Immature natural killer cell (primary cell): ENCODE results near the gene GTF2H4. TPM values are rescaled to one million over a fixed set of nuclear protein-coding genes. Genes with fewer than 3 reads are reported as not detected.

ENCODE experiments used
- DNase-seq, 3 donors: peaks; one replicate each; pipeline ENCODE4 v3.0.0; 2022; ENCODE audit warnings: mixed read lengths in 1 of 3
- H3K27ac Mint-ChIP-seq, 6 donors: one replicate each; pipeline ENCODE4 v1.8.0; 2020; ENCODE audit warnings: mixed read lengths in 6 of 6, mild to moderate bottlenecking in 5 of 6, inconsistent platforms in 4 of 6, moderate library complexity in 3 of 6
- H3K27me3 Mint-ChIP-seq, 3 donors: one replicate each; pipeline ENCODE4 v1.8.0; 2020 to 2021; ENCODE audit warnings: low read depth in 3 of 3, mild to moderate bottlenecking in 3 of 3, mixed read lengths in 3 of 3, moderate library complexity in 3 of 3, inconsistent platforms in 1 of 3
- H3K36me3 Mint-ChIP-seq, 3 donors: one replicate each; pipeline ENCODE4 v1.8.0; 2020; ENCODE audit warnings: mixed read lengths in 3 of 3, inconsistent platforms in 2 of 3, mild to moderate bottlenecking in 2 of 3
- H3K4me1 Mint-ChIP-seq, 2 donors: one replicate each; pipeline ENCODE4 v1.8.0; 2020; ENCODE audit warnings: inconsistent platforms in 2 of 2, mild to moderate bottlenecking in 2 of 2, mixed read lengths in 2 of 2, moderate library complexity in 1 of 2
- H3K4me3 Mint-ChIP-seq, 5 donors: one replicate each; pipeline ENCODE4 v1.8.0; 2020; ENCODE audit warnings: mild to moderate bottlenecking in 5 of 5, mixed read lengths in 5 of 5, inconsistent platforms in 3 of 5, moderate library complexity in 3 of 5
- H3K9me3 Mint-ChIP-seq, 6 donors: one replicate each; pipeline ENCODE4 v1.8.0; 2020; ENCODE audit warnings: mild to moderate bottlenecking in 6 of 6, mixed read lengths in 6 of 6, inconsistent platforms in 4 of 6, moderate library complexity in 3 of 6
- polyA plus RNA-seq, 3 donors: library from polyadenylated mRNA; unstranded; fragments of 300-500 nt; fragmentation: Illumina TruSeq; gene quantifications; one replicate each; pipeline ENCODE4 v1.2.3, GENCODE V29; 2021

Gene GTF2H4
- polyA plus RNA-seq, 3 donors from 2014 or later = 6.3 to 10.2 TPM; not detected in 1

- peaks cover 5 to 9% (median 5%) of the 10 kb centered on the region in 3 donors for H3K36me3 Mint-ChIP-seq
- no peak for DNase-seq
- peak overlapping the region in 2 of 6 donors; percentile 13 to 31 for H3K27ac Mint-ChIP-seq
- peaks cover 0 to 12% (median 6%) of the 10 kb centered on the region in 3 donors for H3K27me3 Mint-ChIP-seq
- H3K4me1 Mint-ChIP-seq = peaks cover 6 to 16% of the 10 kb centered on the region in 2 donors
- peak overlapping the region; percentile 79 to 86 (median 79) for H3K4me3 Mint-ChIP-seq
- H3K9me3 Mint-ChIP-seq = no peaks in the 10 kb centered on the region
Measured at GRCh38 chr6:30885481-30885998, 22.5 kb upstream of the GTF2H4 start.

- Mint-ChIP-seq H3K4me3 (peak overlapping the region; percentile 79 to 86 (median 79)), H3K36me3 (peaks cover 5 to 9% (median 5%) of the 10 kb centered on the region in 3 donors), H3K27me3 (peaks cover 0 to 11% (median 6%) of the 10 kb centered on the region in 3 donors), H3K4me1 (peaks cover 6 to 16% of the 10 kb centered on the region in 2 donors), H3K27ac (peak overlapping the region in 2 of 6 donors; percentile 31 to 79), H3K9me3 (no peaks in the 10 kb centered on the region)
- DNase-seq = no peak
Measured at GRCh38 chr6:30885999-30886896, 21.8 kb upstream of the GTF2H4 start.

GRCh38 chr6:30886897-30887255 is 21.1 kb upstream of the GTF2H4 start:
- H3K9me3 Mint-ChIP-seq = no peaks in the 10 kb centered on the region
- H3K27ac Mint-ChIP-seq = no peak overlapping the region
- DNase-seq = no peak
- peaks cover 5 to 9% (median 5%) of the 10 kb centered on the region in 3 donors for H3K36me3 Mint-ChIP-seq
- H3K4me3 Mint-ChIP-seq = peak overlapping the region in 2 of 5 donors; percentile 2 to 3
- peaks cover 6 to 16% of the 10 kb centered on the region in 2 donors for H3K4me1 Mint-ChIP-seq
- H3K27me3 Mint-ChIP-seq = peaks cover 0 to 10% (median 6%) of the 10 kb centered on the region in 3 donors

GRCh38 chr6:30887901-30888815 is 19.8 kb upstream of the GTF2H4 start:
- peaks cover 0 to 9% (median 6%) of the 10 kb centered on the region in 3 donors for H3K27me3 Mint-ChIP-seq
- peaks cover 6 to 14% of the 10 kb centered on the region in 2 donors for H3K4me1 Mint-ChIP-seq
- peaks cover 5 to 14% (median 5%) of the 10 kb centered on the region in 3 donors for H3K36me3 Mint-ChIP-seq
- H3K9me3 Mint-ChIP-seq = no peaks in the 10 kb centered on the region
- peak overlapping the region in 1 of 6 donors; percentile 41 for H3K27ac Mint-ChIP-seq
- DNase-seq = no peak
- no peak overlapping the region for H3K4me3 Mint-ChIP-seq

- Mint-ChIP-seq H3K27ac (no peak overlapping the region), H3K9me3 (no peaks in the 10 kb centered on the region), H3K4me3 (no peak overlapping the region), H3K36me3 (peaks cover 5 to 11% (median 5%) of the 10 kb centered on the region in 3 donors), H3K4me1 (peaks cover 6 to 11% of the 10 kb centered on the region in 2 donors), H3K27me3 (peaks cover 0 to 6% (median 6%) of the 10 kb centered on the region in 3 donors)
- no peak for DNase-seq
Measured at GRCh38 chr6:30888816-30889495, 19.1 kb upstream of the GTF2H4 start.

- no peak overlapping the region for H3K4me3 Mint-ChIP-seq
- DNase-seq = no peak
- H3K27ac Mint-ChIP-seq = no peak overlapping the region
- peaks cover 0 to 6% (median 6%) of the 10 kb centered on the region in 3 donors for H3K27me3 Mint-ChIP-seq
- H3K9me3 Mint-ChIP-seq = no peaks in the 10 kb centered on the region
- peaks cover 5 to 14% (median 6%) of the 10 kb centered on the region in 3 donors for H3K36me3 Mint-ChIP-seq
- H3K4me1 Mint-ChIP-seq = peaks cover 6 to 11% of the 10 kb centered on the region in 2 donors
Measured at GRCh38 chr6:30889496-30889885, 18.5 kb upstream of the GTF2H4 start.

GRCh38 chr6:30889921-30890645 is 17.9 kb upstream of the GTF2H4 start:
- Mint-ChIP-seq H3K4me1 (peaks cover 6 to 9% of the 10 kb centered on the region in 2 donors), H3K9me3 (no peaks in the 10 kb centered on the region), H3K4me3 (no peak overlapping the region)

GRCh38 chr6:30890646-30891449 is 17.2 kb upstream of the GTF2H4 start:
- no peak overlapping the region for H3K27ac Mint-ChIP-seq
- H3K27me3 Mint-ChIP-seq = peaks cover 0 to 4% (median 2%) of the 10 kb centered on the region in 3 donors
- H3K36me3 Mint-ChIP-seq = peaks cover 12 to 21% (median 13%) of the 10 kb centered on the region in 3 donors
- H3K4me3 Mint-ChIP-seq = no peak overlapping the region
- no peak for DNase-seq
- peaks cover 2 to 4% of the 10 kb centered on the region in 2 donors for H3K4me1 Mint-ChIP-seq
- H3K9me3 Mint-ChIP-seq = no peaks in the 10 kb centered on the region

More at GRCh38 chr6:30889921-30890645, 17.9 kb upstream of the GTF2H4 start:
- peaks cover 11 to 20% (median 12%) of the 10 kb centered on the region in 3 donors for H3K36me3 Mint-ChIP-seq
- no peak for DNase-seq
- H3K27me3 Mint-ChIP-seq = peaks cover 0 to 6% (median 6%) of the 10 kb centered on the region in 3 donors
- no peak overlapping the region for H3K27ac Mint-ChIP-seq

GRCh38 chr6:30891450-30891723 is 16.6 kb upstream of the GTF2H4 start:
- Mint-ChIP-seq H3K4me3 (no peak overlapping the region), H3K27ac (no peak overlapping the region), H3K4me1 (no peaks in the 10 kb centered on the region), H3K9me3 (no peaks in the 10 kb centered on the region), H3K36me3 (peaks cover 12 to 21% (median 13%) of the 10 kb centered on the region in 3 donors), H3K27me3 (peaks cover 0 to 2% (median 2%) of the 10 kb centered on the region in 3 donors)
- no peak for DNase-seq

- no peaks in the 10 kb centered on the region for H3K4me1 Mint-ChIP-seq
- no peak overlapping the region for H3K27ac Mint-ChIP-seq
- no peak for DNase-seq
- peaks cover 12 to 21% (median 13%) of the 10 kb centered on the region in 3 donors for H3K36me3 Mint-ChIP-seq
- H3K4me3 Mint-ChIP-seq = no peak overlapping the region
- H3K9me3 Mint-ChIP-seq = no peaks in the 10 kb centered on the region
- H3K27me3 Mint-ChIP-seq = peaks cover 0 to 2% (median 2%) of the 10 kb centered on the region in 3 donors
Measured at GRCh38 chr6:30891816-30892538, 16.0 kb upstream of the GTF2H4 start.

GRCh38 chr6:30893001-30893591 is 14.9 kb upstream of the GTF2H4 start:
- no peak for DNase-seq
- Mint-ChIP-seq H3K4me1 (no peaks in the 10 kb centered on the region), H3K27ac (no peak overlapping the region), H3K4me3 (no peak overlapping the region), H3K36me3 (peaks cover 12 to 23% (median 13%) of the 10 kb centered on the region in 3 donors), H3K9me3 (no peaks in the 10 kb centered on the region), H3K27me3 (peaks cover 0 to 2% (median 2%) of the 10 kb centered on the region in 3 donors)
